NCI-H1930 (cell line): ENCODE measurements around the gene AP2M1.

Source experiments
- DNase-seq, 2 experiments: peaks; one replicate each; lab custom pipeline; 2025; lab: John Stamatoyannopoulos, UW

AP2M1 gene

GRCh38 chr3:184180165-184180564 lies 5.5 kb downstream of the AP2M1 start:
- no peak for DNase-seq

DNA sequence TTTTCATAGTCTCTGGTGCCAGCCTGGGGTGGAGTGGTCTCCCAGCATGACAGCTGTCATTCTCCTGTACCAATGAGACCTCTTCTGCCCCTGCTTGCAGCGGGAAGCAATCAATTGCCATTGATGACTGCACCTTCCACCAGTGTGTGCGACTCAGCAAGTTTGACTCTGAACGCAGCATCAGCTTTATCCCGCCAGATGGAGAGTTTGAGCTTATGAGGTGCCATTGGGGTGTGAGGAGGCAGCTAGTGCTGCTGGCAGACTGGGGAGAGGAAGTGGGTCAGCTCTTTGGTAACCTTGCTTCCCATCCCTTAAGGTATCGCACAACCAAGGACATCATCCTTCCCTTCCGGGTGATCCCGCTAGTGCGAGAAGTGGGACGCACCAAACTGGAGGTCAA lies 6.9 kb downstream of the AP2M1 start:
- no peak for DNase-seq

- DNase-seq: no peak
Observed at GRCh38 chr3:184183679-184184078, 9.0 kb downstream of the AP2M1 start.

DNA sequence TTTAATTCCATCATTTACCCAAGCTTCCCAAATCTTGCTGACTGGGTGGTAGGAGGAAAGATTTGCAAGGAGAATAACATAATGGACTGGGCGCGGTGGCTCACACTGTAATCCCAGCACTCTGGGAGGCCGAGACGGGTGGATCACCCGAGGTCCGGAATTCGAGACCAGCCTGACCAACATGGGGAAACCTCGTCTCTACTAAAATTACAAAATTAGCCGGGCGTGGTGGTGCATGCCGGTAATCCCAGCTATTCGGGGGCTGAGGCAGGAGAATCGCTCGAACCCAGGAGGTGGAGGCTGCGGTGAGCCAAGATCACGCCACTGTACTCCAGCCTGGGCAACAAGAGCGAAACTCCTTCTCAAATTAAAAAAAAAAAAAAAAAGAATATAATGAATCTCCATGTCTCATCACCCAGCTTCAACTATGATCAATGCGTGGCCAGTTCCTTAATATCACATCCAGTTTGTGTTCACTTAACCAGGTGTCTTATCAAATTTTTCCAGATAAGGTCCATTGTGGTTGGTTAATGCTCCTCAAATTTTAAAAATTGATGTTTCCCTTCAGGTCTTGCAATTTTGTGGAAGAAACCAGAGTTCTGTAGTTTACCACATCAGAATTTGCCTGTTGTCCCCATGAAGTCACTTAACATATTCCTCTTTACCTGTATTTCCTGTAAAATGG lies 10.0 kb downstream of the AP2M1 start:
- no peak for DNase-seq

GRCh38 chr3:184185461-184186183 lies 11.0 kb downstream of the AP2M1 start:
- peak; percentile 98 for DNase-seq

- no peak for DNase-seq
Observed at GRCh38 chr3:184186184-184186901, 11.7 kb downstream of the AP2M1 start, which contains the start of gene ABCF3. Gene ABCF3, plus strand, starts transcription at chr3:184186199. Its CDS starts 9 bp downstream, at chr3:184186208.

GRCh38 chr3:184186902-184187207 lies 12.2 kb downstream of the AP2M1 start:
- DNase-seq: no peak

GRCh38 chr3:184188080-184188479 lies 13.4 kb downstream of the AP2M1 start:
- no peak for DNase-seq

DNA sequence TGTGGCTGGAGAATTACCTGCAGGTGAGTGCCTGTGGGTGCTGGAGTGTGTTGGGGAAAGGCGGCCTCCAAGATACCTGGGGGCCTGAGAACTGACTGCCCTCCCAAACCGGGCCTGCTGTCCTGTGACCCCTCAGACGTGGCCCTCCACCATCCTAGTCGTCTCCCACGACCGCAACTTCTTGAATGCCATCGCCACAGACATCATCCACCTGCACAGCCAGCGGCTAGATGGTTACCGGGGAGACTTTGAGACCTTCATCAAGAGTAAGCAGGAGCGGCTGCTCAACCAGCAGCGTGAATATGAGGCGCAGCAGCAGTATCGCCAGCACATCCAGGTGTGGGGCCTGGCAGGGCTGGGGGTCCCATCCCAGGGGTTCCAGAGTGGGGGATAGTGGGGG lies 14.8 kb downstream of the AP2M1 start:
- DNase-seq: no peak

- DNase-seq: no peak
Observed at GRCh38 chr3:184192889-184193288, 18.2 kb downstream of the AP2M1 start.

DNA sequence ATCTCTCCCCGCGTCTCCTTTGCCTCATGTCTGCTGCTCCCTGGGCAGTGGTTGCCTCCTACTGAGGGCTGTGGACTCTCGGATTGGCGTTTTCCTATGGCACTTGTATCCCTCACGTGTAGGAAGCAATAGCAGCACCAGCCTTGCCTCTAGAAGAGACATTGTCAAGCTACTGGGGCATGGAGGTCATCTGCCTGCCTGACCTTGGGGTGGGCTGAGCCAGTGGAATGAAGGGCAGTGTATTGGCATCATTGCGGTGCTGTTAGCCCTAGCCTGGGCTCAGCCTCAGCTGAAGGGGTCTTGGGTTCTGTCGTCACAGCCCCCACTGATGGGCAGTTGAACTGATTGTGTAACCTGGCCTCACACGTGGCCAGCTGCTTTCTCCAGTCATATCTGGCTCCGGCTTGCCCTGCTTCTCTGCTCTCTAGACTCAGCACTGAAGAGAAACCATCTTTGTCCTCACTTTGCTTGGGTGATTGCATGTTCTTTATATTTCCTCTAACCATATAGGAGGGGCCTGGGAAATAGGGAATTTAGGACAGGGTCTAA lies 19.4 kb downstream of the AP2M1 start:
- DNase-seq: no peak

GRCh38 chr3:184196536-184196935 lies 21.9 kb downstream of the AP2M1 start:
- DNase-seq: no peak

DNA sequence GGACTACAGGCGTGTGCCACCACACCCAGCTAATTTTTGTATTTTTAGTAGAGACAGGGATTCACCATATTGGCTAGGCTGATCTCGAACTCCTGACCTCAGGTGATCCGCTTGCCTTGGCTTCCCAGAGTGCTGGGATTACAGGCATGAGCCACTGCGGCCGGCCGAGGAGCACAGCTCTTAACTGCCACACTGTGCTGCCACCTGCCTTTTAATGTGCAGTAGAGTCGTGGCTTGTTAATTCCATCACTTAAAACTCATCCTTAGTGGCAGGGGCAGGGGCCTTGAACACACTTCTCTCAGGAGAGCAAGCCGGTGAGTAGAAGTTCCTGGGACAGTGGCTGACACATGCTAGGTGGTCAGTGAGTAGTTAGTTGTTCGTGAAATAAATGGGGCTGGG lies 23.9 kb downstream of the AP2M1 start:
- DNase-seq: no peak

- DNase-seq: no peak
Observed at GRCh38 chr3:184200825-184201224, 26.2 kb downstream of the AP2M1 start.

DNA sequence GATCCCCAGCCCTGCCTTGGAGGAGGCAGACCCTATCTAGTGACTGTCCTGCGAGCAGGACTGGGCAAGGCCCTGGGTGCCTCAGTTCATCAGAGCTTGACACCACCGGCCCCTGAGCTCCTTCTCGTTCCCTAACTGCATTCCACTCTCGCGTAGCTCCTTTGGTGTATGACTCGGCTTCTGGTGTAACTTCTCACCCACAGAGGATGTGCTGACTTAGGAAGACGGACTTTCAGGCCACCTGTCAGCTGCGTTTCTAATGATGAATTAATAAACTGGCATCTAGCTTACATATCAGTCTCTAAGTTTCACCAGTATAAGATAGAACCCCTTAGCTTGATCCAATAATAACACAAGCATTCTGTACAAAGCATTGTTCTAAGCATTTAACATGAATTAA lies 28.9 kb downstream of the AP2M1 start:
- no peak for DNase-seq

- no peak for DNase-seq
Observed at GRCh38 chr3:184209146-184209923, 34.7 kb downstream of the AP2M1 start.

DNA sequence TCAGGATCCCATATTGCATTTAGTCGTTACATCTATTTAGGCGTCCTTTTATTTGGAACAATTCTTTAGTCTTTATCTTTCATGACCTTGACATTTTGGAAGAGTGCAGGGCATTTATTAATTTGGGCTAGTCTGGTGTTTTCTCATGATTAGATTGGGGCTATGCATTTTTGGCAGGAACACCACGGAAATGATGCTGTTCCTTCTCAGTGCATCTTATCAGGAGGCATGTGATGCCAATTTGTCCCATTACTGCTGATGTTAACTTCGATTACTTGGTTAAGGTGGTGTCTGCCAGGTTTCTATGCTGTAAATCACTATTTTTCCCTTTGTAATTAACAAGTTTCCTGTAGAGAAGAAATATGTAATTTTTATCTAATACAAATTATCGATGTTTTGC lies 36.6 kb downstream of the AP2M1 start:
- DNase-seq: no peak

GRCh38 chr3:184211718-184212117 lies 37.1 kb downstream of the AP2M1 start:
- no peak for DNase-seq

DNA sequence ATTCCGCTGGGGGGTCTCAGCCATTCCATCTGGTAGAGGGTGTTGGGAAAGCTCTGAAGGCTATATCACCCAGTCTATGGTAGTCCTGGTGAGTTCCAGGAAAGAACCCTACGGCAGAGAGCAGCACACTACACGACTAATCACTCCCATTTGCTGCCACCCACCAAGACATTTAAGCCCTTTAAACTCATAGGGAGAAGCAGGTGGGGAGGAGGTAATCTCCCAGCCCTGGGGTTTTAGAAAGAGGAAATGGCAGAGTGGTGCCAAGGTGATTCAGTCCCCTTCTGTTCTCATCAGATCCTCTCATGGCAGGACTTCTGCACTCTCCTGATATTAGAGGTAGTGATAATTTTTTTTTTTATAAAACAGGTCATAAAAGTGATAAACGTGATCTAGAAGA lies 44.2 kb downstream of the AP2M1 start:
- no peak for DNase-seq

DNA sequence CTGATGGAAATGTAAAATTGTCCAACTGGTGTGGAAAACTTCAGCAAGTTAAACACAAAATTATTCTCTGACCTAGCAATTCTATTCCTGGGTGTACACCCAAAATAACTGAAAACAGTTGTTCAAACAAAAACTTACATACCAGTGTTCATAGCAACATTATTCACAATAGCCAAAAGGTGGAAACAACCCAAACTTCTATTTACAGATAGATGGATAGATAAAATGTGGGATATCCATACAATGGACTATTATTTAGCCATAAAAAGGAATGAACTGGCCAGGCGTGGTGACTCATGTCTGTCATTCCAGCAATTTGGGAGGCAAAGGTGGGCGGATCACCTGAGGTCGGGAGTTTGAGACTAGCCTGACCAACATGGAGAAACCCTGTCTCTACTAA lies 47.9 kb downstream of the AP2M1 start:
- no peak for DNase-seq

DNA sequence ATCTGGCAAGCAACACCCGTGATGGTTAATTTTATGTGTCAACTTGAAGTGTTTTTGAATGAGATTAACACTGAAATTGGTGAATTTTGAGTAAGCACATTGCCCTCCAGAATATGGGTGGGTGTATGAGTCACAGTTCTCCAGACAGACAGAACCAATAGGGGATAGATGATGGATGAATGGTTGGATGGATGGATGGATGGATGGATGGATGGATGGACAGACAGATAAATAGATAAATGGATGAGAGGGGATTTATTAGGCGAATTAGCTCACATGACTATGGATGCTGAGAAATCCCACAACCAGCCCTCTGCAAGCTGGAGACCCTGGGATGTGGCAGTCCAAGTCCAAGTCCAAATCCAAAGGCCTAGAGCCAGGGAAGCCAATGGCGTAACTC lies 49.3 kb downstream of the AP2M1 start:
- DNase-seq: no peak

DNA sequence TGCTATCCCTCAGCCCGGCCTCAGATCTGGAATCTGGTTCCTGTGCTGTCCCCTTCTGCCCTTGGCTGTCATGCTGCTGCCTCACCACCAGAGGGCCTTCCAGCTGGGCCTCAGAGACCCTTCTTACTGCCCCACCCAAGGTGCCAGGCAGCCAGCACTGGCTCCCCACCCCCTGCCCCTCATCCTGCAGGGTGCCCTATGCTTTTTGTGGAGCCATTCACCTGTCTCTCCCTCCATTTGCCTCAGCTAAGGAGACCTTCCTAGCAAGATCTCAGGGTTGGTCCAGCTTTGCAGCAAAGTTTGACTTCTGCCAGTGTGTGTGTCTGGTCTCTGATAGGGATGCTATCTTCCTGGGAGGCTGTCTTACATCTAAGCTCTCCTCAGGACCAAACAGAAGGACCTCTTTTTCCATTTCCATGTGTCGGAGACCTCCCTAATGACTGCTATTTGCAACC lies 52.9 kb downstream of the AP2M1 start:
- DNase-seq: no peak
